Measurements from ENCODE around the gene ASIC2. TPM values are rescaled to one million over a fixed set of nuclear protein-coding genes. Genes with fewer than 3 reads are reported as not detected.

ASIC2 gene
- total RNA-seq, 1 donor from 2014 or later, result not detected

GRCh38 chr17:33106525-33107165 lies 186.4 kb downstream of the ASIC2 start:
- POLR2A ChIA-PET, result no interaction called here
- TF ChIP-seq CTCF (IDR thresholded peaks at IDR 0.05), result no peak
- peaks cover 9% of the 10 kb centered on the region for H3K27me3 Mint-ChIP-seq
- H3K4me3 Mint-ChIP-seq, result no peak overlapping the region
- no peaks in the 10 kb centered on the region for H3K36me3 Mint-ChIP-seq (ENCODE audit: low read depth)
- no peak for DNase-seq
- ATAC-seq (ENCODE audit: low read depth), result no peak
- no peak overlapping the region for H3K27ac Mint-ChIP-seq
- CTCF ChIA-PET, result no interaction called here
- intact Hi-C loops (cut with micrococcal nuclease), result no loop called here
- H3K9me3 Mint-ChIP-seq, result peaks cover 7% of the 10 kb centered on the region
- no peaks in the 10 kb centered on the region for H3K4me1 Mint-ChIP-seq

- Mint-ChIP-seq H3K9me3 (peaks cover 7% of the 10 kb centered on the region), H3K27ac (no peak overlapping the region)
- CTCF ChIA-PET, result no interaction called here
Measured at GRCh38 chr17:33105911-33106310, 187.2 kb downstream of the ASIC2 start.

GRCh38 chr17:33099906-33100305 lies 193.2 kb downstream of the ASIC2 start:
- Mint-ChIP-seq H3K36me3 (ENCODE audit: low read depth) (no peaks in the 10 kb centered on the region), H3K9me3 (no peaks in the 10 kb centered on the region), H3K27me3 (peaks cover 11% of the 10 kb centered on the region), H3K4me3 (no peak overlapping the region), H3K27ac (no peak overlapping the region), H3K4me1 (no peaks in the 10 kb centered on the region)
- intact Hi-C loops (cut with micrococcal nuclease), result no loop called here
- ChIA-PET CTCF (no interaction called here), POLR2A (no interaction called here)
- TF ChIP-seq CTCF (IDR thresholded peaks at IDR 0.05), result no peak
- DNase-seq, result no peak
- no peak for ATAC-seq (ENCODE audit: low read depth)

More at GRCh38 chr17:33105911-33106310, 187.2 kb downstream of the ASIC2 start:
- no peak for ATAC-seq (ENCODE audit: low read depth)
- intact Hi-C loops (cut with micrococcal nuclease), result no loop called here
- H3K4me1 Mint-ChIP-seq, result no peaks in the 10 kb centered on the region
- no peak for DNase-seq
- POLR2A ChIA-PET, result no interaction called here
- no peaks in the 10 kb centered on the region for H3K36me3 Mint-ChIP-seq (ENCODE audit: low read depth)
- no peak for TF ChIP-seq CTCF (IDR thresholded peaks at IDR 0.05)
- peaks cover 7% of the 10 kb centered on the region for H3K27me3 Mint-ChIP-seq
- no peak overlapping the region for H3K4me3 Mint-ChIP-seq

- Mint-ChIP-seq H3K9me3 (no peaks in the 10 kb centered on the region), H3K4me3 (no peak overlapping the region), H3K36me3 (ENCODE audit: low read depth) (no peaks in the 10 kb centered on the region), H3K4me1 (no peaks in the 10 kb centered on the region), H3K27me3 (peaks cover 11% of the 10 kb centered on the region), H3K27ac (no peak overlapping the region)
- ChIA-PET POLR2A (no interaction called here), CTCF (no interaction called here)
- TF ChIP-seq CTCF (IDR thresholded peaks at IDR 0.05), result no peak
- ATAC-seq (ENCODE audit: low read depth) (no peak), DNase-seq (no peak)
- intact Hi-C loops (cut with micrococcal nuclease), result no loop called here
Measured at GRCh38 chr17:33099252-33099651, 193.8 kb downstream of the ASIC2 start.

GRCh38 chr17:33097411-33097810 lies 195.7 kb downstream of the ASIC2 start:
- H3K27me3 Mint-ChIP-seq, result peaks cover 17% of the 10 kb centered on the region
- DNase-seq (no peak), ATAC-seq (ENCODE audit: low read depth) (no peak)
- ChIA-PET POLR2A (no interaction called here), CTCF (no interaction called here)
- H3K4me3 Mint-ChIP-seq, result no peak overlapping the region
- no peaks in the 10 kb centered on the region for H3K4me1 Mint-ChIP-seq
- no peaks in the 10 kb centered on the region for H3K36me3 Mint-ChIP-seq (ENCODE audit: low read depth)
- no peak for TF ChIP-seq CTCF (IDR thresholded peaks at IDR 0.05)
- H3K27ac Mint-ChIP-seq, result no peak overlapping the region
- intact Hi-C loops (cut with micrococcal nuclease), result no loop called here
- H3K9me3 Mint-ChIP-seq, result no peaks in the 10 kb centered on the region
